GM12878 (cell line): ENCODE results near the gene POU6F2. TPM values are rescaled to one million over a fixed set of nuclear protein-coding genes. Genes with fewer than 3 reads are reported as not detected.
"Not testable (repeated sequence)": the region's sequence is repeated elsewhere in the genome, so short reads cannot be mapped to it uniquely, and the experiment has no call there.

Experiments
- ATAC-seq: fragments of 200-7000 bp; cut with Tn5 transposase; 3 replicates; pipeline ENCODE4 v1.9.1; 2020; ENCODE audit warnings: mild to moderate bottlenecking, moderate library complexity
- BruUV-seq: library from RNA; stranded (reverse); fragments of 400-500 nt; replicated peaks from 2 replicates; lab custom pipeline; 2021; lab: Mats Ljungman, UMichigan
- CTCF ChIA-PET: fragments of 300-600 bp; sonication (Branson Sonifier 250); formaldehyde crosslinking; extraction: SDS; loops from one replicate; lab custom pipeline; 2021; ENCODE audit warnings: inconsistent platforms; lab: Yijun Ruan, JAX
- POLR2A ChIA-PET: fragments of 350-600 bp; formaldehyde crosslinking; extraction: SDS; loops from one replicate; lab custom pipeline; 2021; ENCODE audit warnings: inconsistent platforms; lab: Charles Lee
- RAD21 ChIA-PET: fragments of 300-600 bp; sonication (Branson Sonifier 250); formaldehyde crosslinking; loops from one replicate; lab custom pipeline; 2023; ENCODE audit warnings: antibody characterized with exemption; ENCODE audit not compliant: unreplicated experiment; lab: Charles Lee
- SMC1A ChIA-PET: fragments of 300-600 bp; sonication (Branson Sonifier 250); formaldehyde crosslinking; loops from one replicate; lab custom pipeline; 2023; ENCODE audit not compliant: unreplicated experiment, uncharacterized antibody; lab: Charles Lee
- DNase-seq: peaks from one replicate; pipeline ENCODE4 v3.0.0-alpha.2; 2011; ENCODE audit warnings: low read depth, low spot score
- FAIRE-seq: peaks from 3 replicates; lab custom pipeline; 2011; peaks lifted over from hg19 to GRCh38; lab: Jason Lieb, UNC
- H2AFZ ChIP-seq: 2 replicates; pipeline ENCODE4 v1.6.0; 2011; ENCODE audit warnings: low read depth, low read length, control low read depth; ENCODE audit not compliant: control insufficient read depth
- H3K27ac ChIP-seq: 2 replicates; pipeline ENCODE4 v1.5.1; 2011; ENCODE audit warnings: control low read depth; ENCODE audit not compliant: control insufficient read depth, insufficient read depth
- H3K27me3 ChIP-seq, 2 experiments: replicated peaks in 1 of 2; 2 replicates each; pipeline versions ENCODE4 v1.6.0 to v1.6.1; 2011; ENCODE audit warnings: low read length in 1 of 2; ENCODE audit not compliant: control insufficient read depth in 2 of 2, insufficient read depth in 2 of 2
- H3K36me3 ChIP-seq, 2 experiments: 2 replicates each; pipeline ENCODE4 v1.5.1; 2011; ENCODE audit warnings: low read length in 1 of 2; ENCODE audit not compliant: control insufficient read depth in 2 of 2, insufficient read depth in 2 of 2
- H3K4me1 ChIP-seq: 2 replicates; pipeline ENCODE4 v1.6.1; 2011; ENCODE audit warnings: mild to moderate bottlenecking, low read length, moderate library complexity, mixed read lengths; ENCODE audit not compliant: control insufficient read depth, insufficient read depth
- H3K4me2 ChIP-seq: 2 replicates; pipeline ENCODE4 v1.6.0; 2011; ENCODE audit warnings: control low read depth; ENCODE audit not compliant: control insufficient read depth, insufficient read depth
- H3K4me3 ChIP-seq: fragments of 200-600 bp; sonication (generic); 2 replicates; pipeline ENCODE4 v1.5.1; 2016
- H3K79me2 ChIP-seq: 2 replicates; pipeline ENCODE4 v1.6.0; 2011; ENCODE audit warnings: low read length; ENCODE audit not compliant: control insufficient read depth, insufficient read depth
- H3K9ac ChIP-seq: 2 replicates; pipeline ENCODE4 v1.8.0; 2011; ENCODE audit warnings: low read length, control low read depth, mixed read lengths; ENCODE audit not compliant: control insufficient read depth, insufficient read depth
- H3K9me3 ChIP-seq: replicated peaks from 3 replicates; pipeline ENCODE4 v1.5.1; 2011; ENCODE audit warnings: mild to moderate bottlenecking, low read length; ENCODE audit not compliant: control insufficient read depth, insufficient read depth
- H4K20me1 ChIP-seq: 2 replicates; pipeline ENCODE4 v1.6.0; 2011; ENCODE audit not compliant: control insufficient read depth, insufficient read depth
- ZBTB40 ChIP-seq: fragments of 450-650 bp; IDR thresholded peaks from 2 replicates; pipeline ENCODE4 v1.6.1; 2016; ENCODE audit warnings: mild to moderate bottlenecking, moderate library complexity, borderline replicate concordance
- WGBS: methylation state at CpG from one replicate; pipeline ENCODE4 v1.1.6; 2016; ENCODE audit warnings: low lambda C conversion rate; ENCODE audit not compliant: insufficient replicate concordance, insufficient coverage; ENCODE audit errors: missing lambda C conversion rate; 5-methylcytosine and 5-hydroxymethylcytosine counted together
- in situ Hi-C: fragments of 300-500 bp; cut with MboI; formaldehyde crosslinking; loops from 9 replicates; pipeline ENCODE4 v1.14.3; 2018; ENCODE audit warnings: mixed read lengths
- intact Hi-C: fragments of 100-400 bp; cut with micrococcal nuclease; formaldehyde crosslinking; loops from one replicate; pipeline ENCODE4 v1.14.2; 2022; ENCODE audit not compliant: unreplicated experiment
- polyA plus RNA-seq, 11 experiments: library from polyadenylated mRNA; depleted of rRNA in 4 of 11; unstranded in 6 of 11; stranded (reverse) in 5 of 11; fragments of >200 nt; fragmentation: Nextera tagmentation in 4 of 11; fragmentation: Illumina TruSeq in 1 of 11; extraction: Ambion mirVana in 4 of 11; extraction: Trizol in 1 of 11; gene quantifications; 1 replicate in 1 of 11; 2 replicates in 10 of 11; pipeline versions ENCODE4 v1.2.1 to v1.2.3, GENCODE V29; 2011 to 2016; ENCODE audit warnings: inconsistent platforms in 2 of 11, missing spikeins in 2 of 11, low read depth in 1 of 11
- total RNA-seq, 4 experiments: library from RNA; depleted of rRNA in 3 of 4; stranded (reverse); fragments of >200 nt in 3 of 4; fragmentation: Illumina TruSeq in 1 of 4; extraction: Trizol in 1 of 4; gene quantifications; 2 replicates each; pipeline versions ENCODE4 v1.2.1 to v1.2.3, GENCODE V29; 2013 to 2021
- TF ChIP-seq, protein P1 (sequence below): IDR thresholded peaks from 2 replicates; pipeline ENCODE4 v1.6.1; 2011; ENCODE audit warnings: borderline replicate concordance, low read depth, mild to moderate bottlenecking, moderate library complexity, mixed read lengths, low read length; ENCODE audit not compliant: insufficient read depth; ENCODE audit errors: extremely low read length

Gene POU6F2
- total and polyA plus RNA-seq, 10 of the 15 experiments (the other 5 are each of a cell fraction or from before 2014, with no cell fraction given) = 0.10 TPM; not detected in 9

GRCh38 chr7:39324139-39324760, 346.5 kb downstream of the POU6F2 start (continued):
- TF ChIP-seq ZBTB40 = no peak
- TF ChIP-seq, protein P1, sequence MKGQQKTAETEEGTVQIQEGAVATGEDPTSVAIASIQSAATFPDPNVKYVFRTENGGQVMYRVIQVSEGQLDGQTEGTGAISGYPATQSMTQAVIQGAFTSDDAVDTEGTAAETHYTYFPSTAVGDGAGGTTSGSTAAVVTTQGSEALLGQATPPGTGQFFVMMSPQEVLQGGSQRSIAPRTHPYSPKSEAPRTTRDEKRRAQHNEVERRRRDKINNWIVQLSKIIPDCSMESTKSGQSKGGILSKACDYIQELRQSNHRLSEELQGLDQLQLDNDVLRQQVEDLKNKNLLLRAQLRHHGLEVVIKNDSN = peak; percentile 54
- TF ChIP-seq, all 136 proteins: peak for 2

GRCh38 chr7:39331607-39332006, 353.9 kb downstream of the POU6F2 start:
- H2AFZ ChIP-seq, H3K4me1 ChIP-seq, BruUV-seq, FAIRE-seq, POLR2A ChIA-PET, in situ Hi-C loops, H3K9ac ChIP-seq, H3K79me2 ChIP-seq, H3K4me2 ChIP-seq, H3K27ac ChIP-seq, H3K27me3 ChIP-seq, intact Hi-C loops, DNase-seq, H3K9me3 ChIP-seq, H3K36me3 ChIP-seq, H4K20me1 ChIP-seq, ATAC-seq, H3K4me3 ChIP-seq: not testable (repeated sequence)
- ChIA-PET SMC1A (interaction anchor here (0.9 to 2.0 kb wide), 5 partner anchors 10 to 86 kb away, joined by 3 to 6 read pairs (median 4); no protein-coding TSS in a partner anchor), CTCF (interaction anchor here (1.3 to 2.1 kb wide), 3 partner anchors 10 to 122 kb away, joined by 3 to 7 read pairs (median 4); no protein-coding TSS in a partner anchor), RAD21 (interaction anchor here (0.9 to 1.6 kb wide), 3 partner anchors 10 to 83 kb away, joined by 3 to 5 read pairs (median 4); no protein-coding TSS in a partner anchor)
- 64% methylated on average over 13 of the region's 13 CpGs for WGBS
